ENCODE data around the gene CCDC187. TPM values are rescaled to one million over a fixed set of nuclear protein-coding genes. Genes with fewer than 3 reads are reported as not detected.

CCDC187 gene
- total RNA-seq, 1 experiment from 2014 or later: not detected

- CTCF ChIA-PET: no interaction called here
- TF ChIP-seq, protein P1, sequence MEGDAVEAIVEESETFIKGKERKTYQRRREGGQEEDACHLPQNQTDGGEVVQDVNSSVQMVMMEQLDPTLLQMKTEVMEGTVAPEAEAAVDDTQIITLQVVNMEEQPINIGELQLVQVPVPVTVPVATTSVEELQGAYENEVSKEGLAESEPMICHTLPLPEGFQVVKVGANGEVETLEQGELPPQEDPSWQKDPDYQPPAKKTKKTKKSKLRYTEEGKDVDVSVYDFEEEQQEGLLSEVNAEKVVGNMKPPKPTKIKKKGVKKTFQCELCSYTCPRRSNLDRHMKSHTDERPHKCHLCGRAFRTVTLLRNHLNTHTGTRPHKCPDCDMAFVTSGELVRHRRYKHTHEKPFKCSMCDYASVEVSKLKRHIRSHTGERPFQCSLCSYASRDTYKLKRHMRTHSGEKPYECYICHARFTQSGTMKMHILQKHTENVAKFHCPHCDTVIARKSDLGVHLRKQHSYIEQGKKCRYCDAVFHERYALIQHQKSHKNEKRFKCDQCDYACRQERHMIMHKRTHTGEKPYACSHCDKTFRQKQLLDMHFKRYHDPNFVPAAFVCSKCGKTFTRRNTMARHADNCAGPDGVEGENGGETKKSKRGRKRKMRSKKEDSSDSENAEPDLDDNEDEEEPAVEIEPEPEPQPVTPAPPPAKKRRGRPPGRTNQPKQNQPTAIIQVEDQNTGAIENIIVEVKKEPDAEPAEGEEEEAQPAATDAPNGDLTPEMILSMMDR (IDR thresholded peaks at IDR 0.05; ENCODE audit: unreplicated experiment): no peak
- DNase-seq (ENCODE audit: unreplicated experiment): no peak
These were observed 40.0 kb upstream of the CCDC187 start for GRCh38 chr9:136343884-136344269.

DNA sequence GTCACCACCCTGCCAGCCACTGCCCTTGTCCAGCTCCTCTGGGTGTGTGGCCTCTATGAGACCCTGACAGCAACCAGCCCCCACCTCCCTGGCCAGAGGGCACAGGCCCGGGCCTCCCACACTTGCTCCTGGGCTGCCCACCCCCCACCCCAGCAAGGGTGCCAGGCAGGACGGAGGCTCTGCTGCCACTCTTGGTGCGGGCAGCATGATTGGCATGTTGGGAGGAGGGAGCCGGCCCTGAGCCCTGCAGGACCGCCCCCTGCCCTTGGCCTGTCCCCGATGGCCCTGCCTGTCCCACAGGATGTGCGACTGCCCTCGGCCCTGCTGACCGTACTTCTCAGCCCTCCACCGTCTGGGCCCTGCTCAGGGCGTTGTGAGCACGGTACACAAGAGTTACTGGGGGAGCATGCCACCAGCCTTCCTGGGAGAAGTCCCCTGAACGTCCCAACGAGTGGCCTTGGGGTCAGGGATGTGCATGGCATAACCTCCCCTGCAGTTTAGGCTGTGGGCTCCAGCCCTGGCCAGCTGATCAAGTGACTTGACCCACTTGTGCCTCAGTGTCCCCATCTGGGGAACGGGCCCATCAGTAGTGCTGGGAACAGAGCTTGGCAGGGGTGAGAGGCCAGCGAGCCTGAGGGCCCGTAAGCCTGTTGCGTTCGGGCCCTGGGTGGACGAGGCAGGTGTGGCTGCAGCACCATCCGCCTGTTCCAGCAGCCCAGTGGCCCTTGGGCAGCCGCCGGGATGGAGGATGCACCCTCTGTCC, 39.4 kb upstream of the CCDC187 start:
- no peak overlapping the region for H3K4me3 Mint-ChIP-seq (ENCODE audit: unreplicated experiment)
- no peaks in the 10 kb centered on the region for H3K9me3 Mint-ChIP-seq (ENCODE audit: unreplicated experiment)
- intact Hi-C loops (cut with micrococcal nuclease): no loop called here
- DNase-seq (ENCODE audit: unreplicated experiment): no peak
- H3K4me1 Mint-ChIP-seq (ENCODE audit: insufficient read depth, unreplicated experiment): no peaks in the 10 kb centered on the region
- no TSS peak for BruUV-seq (replicated peaks)
- TF ChIP-seq, protein P1 (IDR thresholded peaks at IDR 0.05; ENCODE audit: unreplicated experiment): no peak
- H3K27me3 Mint-ChIP-seq (ENCODE audit: insufficient read depth, unreplicated experiment): no peaks in the 10 kb centered on the region
- no peak overlapping the region for H3K27ac Mint-ChIP-seq (ENCODE audit: low read depth, unreplicated experiment)
- ChIA-PET POLR2A (interaction anchor here (0.5 to 1.0 kb wide), 2 partner anchors 20 to 343 kb away, joined by 3 to 4 read pairs; no protein-coding TSS in a partner anchor), CTCF (no interaction called here)
- H3K36me3 Mint-ChIP-seq (ENCODE audit: insufficient read depth, unreplicated experiment): peaks cover 6% of the 10 kb centered on the region

More at GRCh38 chr9:136343884-136344269, 40.0 kb upstream of the CCDC187 start:
- Mint-ChIP-seq H3K9me3 (ENCODE audit: unreplicated experiment) (no peaks in the 10 kb centered on the region), H3K36me3 (ENCODE audit: insufficient read depth, unreplicated experiment) (peaks cover 3% of the 10 kb centered on the region), H3K27me3 (ENCODE audit: insufficient read depth, unreplicated experiment) (no peaks in the 10 kb centered on the region), H3K4me1 (ENCODE audit: insufficient read depth, unreplicated experiment) (no peaks in the 10 kb centered on the region), H3K4me3 (ENCODE audit: unreplicated experiment) (no peak overlapping the region), H3K27ac (ENCODE audit: low read depth, unreplicated experiment) (no peak overlapping the region)
- intact Hi-C loops (cut with micrococcal nuclease): no loop called here
- POLR2A ChIA-PET: no interaction called here
- no TSS peak for BruUV-seq (replicated peaks)

- intact Hi-C loops (cut with micrococcal nuclease): no loop called here
- no peak overlapping the region for H3K4me3 Mint-ChIP-seq (ENCODE audit: unreplicated experiment)
- H3K27ac Mint-ChIP-seq (ENCODE audit: low read depth, unreplicated experiment): no peak overlapping the region
- BruUV-seq (replicated peaks): no TSS peak
- H3K36me3 Mint-ChIP-seq (ENCODE audit: insufficient read depth, unreplicated experiment): peaks cover 6% of the 10 kb centered on the region
- no peaks in the 10 kb centered on the region for H3K9me3 Mint-ChIP-seq (ENCODE audit: unreplicated experiment)
- DNase-seq (ENCODE audit: unreplicated experiment): peak; percentile 54
- CTCF ChIA-PET: interaction anchor here (0.6 kb wide), 1 partner anchor 65 kb away, joined by 3 read pairs; no protein-coding TSS in a partner anchor
- POLR2A ChIA-PET: interaction anchor here (0.5 to 1.0 kb wide), 2 partner anchors 21 to 344 kb away, joined by 3 to 4 read pairs; no protein-coding TSS in a partner anchor
- H3K27me3 Mint-ChIP-seq (ENCODE audit: insufficient read depth, unreplicated experiment): no peaks in the 10 kb centered on the region
- TF ChIP-seq, protein P1 (IDR thresholded peaks at IDR 0.05; ENCODE audit: unreplicated experiment): no peak
- H3K4me1 Mint-ChIP-seq (ENCODE audit: insufficient read depth, unreplicated experiment): no peaks in the 10 kb centered on the region
These were observed 38.6 kb upstream of the CCDC187 start for GRCh38 chr9:136342181-136343120.

- H3K36me3 Mint-ChIP-seq (ENCODE audit: insufficient read depth, unreplicated experiment): peaks cover 6% of the 10 kb centered on the region
- no peak overlapping the region for H3K4me3 Mint-ChIP-seq (ENCODE audit: unreplicated experiment)
- no TSS peak for BruUV-seq (replicated peaks)
- ChIA-PET POLR2A (interaction anchor here (1.0 kb wide), 1 partner anchor 21 kb away, joined by 3 read pairs; no protein-coding TSS in a partner anchor), CTCF (interaction anchor here (0.6 kb wide), 1 partner anchor 87 kb away, joined by 3 read pairs; no protein-coding TSS in a partner anchor)
- no peaks in the 10 kb centered on the region for H3K4me1 Mint-ChIP-seq (ENCODE audit: insufficient read depth, unreplicated experiment)
- intact Hi-C loops (cut with micrococcal nuclease): no loop called here
- H3K27me3 Mint-ChIP-seq (ENCODE audit: insufficient read depth, unreplicated experiment): no peaks in the 10 kb centered on the region
- H3K27ac Mint-ChIP-seq (ENCODE audit: low read depth, unreplicated experiment): no peak overlapping the region
- no peak for DNase-seq (ENCODE audit: unreplicated experiment)
- TF ChIP-seq, protein P1 (IDR thresholded peaks at IDR 0.05; ENCODE audit: unreplicated experiment): no peak
- no peaks in the 10 kb centered on the region for H3K9me3 Mint-ChIP-seq (ENCODE audit: unreplicated experiment)
These were observed 37.9 kb upstream of the CCDC187 start for GRCh38 chr9:136341769-136342168.

Data from MCF 10A (cell line).